Measurements from ENCODE around the gene RERG.

GRCh38 chr12:15253990-15254389 is 32.8 kb upstream of the RERG start:
- TF ChIP-seq GATA1 (IDR thresholded peaks at IDR 0.05; ENCODE audit: low read depth, low read length) (no peak), POLR2A (IDR thresholded peaks at IDR 0.05; ENCODE audit: low read length) (no peak)
